Measurements from ENCODE around the gene AGO1.

- TF ChIP-seq, protein P1, sequence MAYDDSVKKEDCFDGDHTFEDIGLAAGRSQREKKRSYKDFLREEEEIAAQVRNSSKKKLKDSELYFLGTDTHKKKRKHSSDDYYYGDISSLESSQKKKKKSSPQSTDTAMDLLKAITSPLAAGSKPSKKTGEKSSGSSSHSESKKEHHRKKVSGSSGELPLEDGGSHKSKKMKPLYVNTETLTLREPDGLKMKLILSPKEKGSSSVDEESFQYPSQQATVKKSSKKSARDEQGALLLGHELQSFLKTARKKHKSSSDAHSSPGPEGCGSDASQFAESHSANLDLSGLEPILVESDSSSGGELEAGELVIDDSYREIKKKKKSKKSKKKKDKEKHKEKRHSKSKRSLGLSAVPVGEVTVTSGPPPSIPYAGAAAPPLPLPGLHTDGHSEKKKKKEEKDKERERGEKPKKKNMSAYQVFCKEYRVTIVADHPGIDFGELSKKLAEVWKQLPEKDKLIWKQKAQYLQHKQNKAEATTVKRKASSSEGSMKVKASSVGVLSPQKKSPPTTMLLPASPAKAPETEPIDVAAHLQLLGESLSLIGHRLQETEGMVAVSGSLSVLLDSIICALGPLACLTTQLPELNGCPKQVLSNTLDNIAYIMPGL (CRISPR knock-in tag; IDR thresholded peaks at IDR 0.05), result no peak
- TF ChIP-seq, protein P2, sequence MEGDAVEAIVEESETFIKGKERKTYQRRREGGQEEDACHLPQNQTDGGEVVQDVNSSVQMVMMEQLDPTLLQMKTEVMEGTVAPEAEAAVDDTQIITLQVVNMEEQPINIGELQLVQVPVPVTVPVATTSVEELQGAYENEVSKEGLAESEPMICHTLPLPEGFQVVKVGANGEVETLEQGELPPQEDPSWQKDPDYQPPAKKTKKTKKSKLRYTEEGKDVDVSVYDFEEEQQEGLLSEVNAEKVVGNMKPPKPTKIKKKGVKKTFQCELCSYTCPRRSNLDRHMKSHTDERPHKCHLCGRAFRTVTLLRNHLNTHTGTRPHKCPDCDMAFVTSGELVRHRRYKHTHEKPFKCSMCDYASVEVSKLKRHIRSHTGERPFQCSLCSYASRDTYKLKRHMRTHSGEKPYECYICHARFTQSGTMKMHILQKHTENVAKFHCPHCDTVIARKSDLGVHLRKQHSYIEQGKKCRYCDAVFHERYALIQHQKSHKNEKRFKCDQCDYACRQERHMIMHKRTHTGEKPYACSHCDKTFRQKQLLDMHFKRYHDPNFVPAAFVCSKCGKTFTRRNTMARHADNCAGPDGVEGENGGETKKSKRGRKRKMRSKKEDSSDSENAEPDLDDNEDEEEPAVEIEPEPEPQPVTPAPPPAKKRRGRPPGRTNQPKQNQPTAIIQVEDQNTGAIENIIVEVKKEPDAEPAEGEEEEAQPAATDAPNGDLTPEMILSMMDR (IDR thresholded peaks at IDR 0.05), result no peak
- TF ChIP-seq, protein P3, sequence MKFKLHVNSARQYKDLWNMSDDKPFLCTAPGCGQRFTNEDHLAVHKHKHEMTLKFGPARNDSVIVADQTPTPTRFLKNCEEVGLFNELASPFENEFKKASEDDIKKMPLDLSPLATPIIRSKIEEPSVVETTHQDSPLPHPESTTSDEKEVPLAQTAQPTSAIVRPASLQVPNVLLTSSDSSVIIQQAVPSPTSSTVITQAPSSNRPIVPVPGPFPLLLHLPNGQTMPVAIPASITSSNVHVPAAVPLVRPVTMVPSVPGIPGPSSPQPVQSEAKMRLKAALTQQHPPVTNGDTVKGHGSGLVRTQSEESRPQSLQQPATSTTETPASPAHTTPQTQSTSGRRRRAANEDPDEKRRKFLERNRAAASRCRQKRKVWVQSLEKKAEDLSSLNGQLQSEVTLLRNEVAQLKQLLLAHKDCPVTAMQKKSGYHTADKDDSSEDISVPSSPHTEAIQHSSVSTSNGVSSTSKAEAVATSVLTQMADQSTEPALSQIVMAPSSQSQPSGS (CRISPR knock-in tag; IDR thresholded peaks at IDR 0.05; ENCODE audit: borderline replicate concordance, low read depth), result no peak
- TF ChIP-seq GABPB1 (CRISPR knock-in tag; IDR thresholded peaks at IDR 0.05) (no peak), NR3C1 (CRISPR knock-in tag; conservative IDR thresholded peaks at IDR 0.05; ENCODE audit: low read depth) (no peak), ZBTB21 (CRISPR knock-in tag; IDR thresholded peaks at IDR 0.05; ENCODE audit: borderline replicate concordance) (no peak), ZNF317 (CRISPR knock-in tag; IDR thresholded peaks at IDR 0.05; ENCODE audit: borderline replicate concordance, low read depth) (no peak), TCF7 (CRISPR knock-in tag; IDR thresholded peaks at IDR 0.05; ENCODE audit: low read depth) (no peak), JUN (CRISPR knock-in tag; IDR thresholded peaks at IDR 0.05) (no peak)
- TF ChIP-seq, protein P4, sequence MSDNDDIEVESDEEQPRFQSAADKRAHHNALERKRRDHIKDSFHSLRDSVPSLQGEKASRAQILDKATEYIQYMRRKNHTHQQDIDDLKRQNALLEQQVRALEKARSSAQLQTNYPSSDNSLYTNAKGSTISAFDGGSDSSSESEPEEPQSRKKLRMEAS (CRISPR knock-in tag; IDR thresholded peaks at IDR 0.05), result no peak
- TF ChIP-seq, protein P5, sequence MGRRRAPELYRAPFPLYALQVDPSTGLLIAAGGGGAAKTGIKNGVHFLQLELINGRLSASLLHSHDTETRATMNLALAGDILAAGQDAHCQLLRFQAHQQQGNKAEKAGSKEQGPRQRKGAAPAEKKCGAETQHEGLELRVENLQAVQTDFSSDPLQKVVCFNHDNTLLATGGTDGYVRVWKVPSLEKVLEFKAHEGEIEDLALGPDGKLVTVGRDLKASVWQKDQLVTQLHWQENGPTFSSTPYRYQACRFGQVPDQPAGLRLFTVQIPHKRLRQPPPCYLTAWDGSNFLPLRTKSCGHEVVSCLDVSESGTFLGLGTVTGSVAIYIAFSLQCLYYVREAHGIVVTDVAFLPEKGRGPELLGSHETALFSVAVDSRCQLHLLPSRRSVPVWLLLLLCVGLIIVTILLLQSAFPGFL (CRISPR knock-in tag; IDR thresholded peaks at IDR 0.05; ENCODE audit: borderline replicate concordance), result no peak
Measured at GRCh38 chr1:35962952-35963351, 79.9 kb downstream of the AGO1 start.
